GM23338 (cell line): ENCODE measurements around the gene ASMT. TPM values are rescaled to one million over a fixed set of nuclear protein-coding genes. Genes with fewer than 3 reads are reported as not detected.

Experiments used
- ATAC-seq: fragments of 200-7000 bp; cut with Tn5 transposase; 3 replicates; pipeline ENCODE4 v1.9.1; 2020
- DNase-seq: peaks from one replicate; pipeline ENCODE4 v3.0.0-alpha.2; 2015; ENCODE audit warnings: low spot score
- H2AFZ ChIP-seq: fragments of 200-600 bp; sonication (generic); 2 replicates; pipeline ENCODE4 v1.8.0; 2016; ENCODE audit warnings: antibody characterized with exemption, mild to moderate bottlenecking, moderate library complexity
- H3F3A ChIP-seq: fragments of 200-600 bp; sonication (generic); replicated peaks from 2 replicates; pipeline ENCODE4 v1.8.0; 2017; ENCODE audit warnings: antibody characterized with exemption, mixed run types, low read depth
- H3K27ac ChIP-seq: fragments of 200-600 bp; sonication (generic); 2 replicates; pipeline ENCODE4 v1.6.1; 2016; ENCODE audit warnings: low read depth
- H3K27me3 ChIP-seq: fragments of 200-600 bp; sonication (generic); 2 replicates; pipeline ENCODE4 v1.8.0; 2016; ENCODE audit warnings: mild to moderate bottlenecking, mixed run types, moderate library complexity; ENCODE audit not compliant: insufficient read depth
- H3K36me3 ChIP-seq: fragments of 200-600 bp; sonication (generic); 2 replicates; pipeline ENCODE4 v1.8.0; 2016; ENCODE audit warnings: mild to moderate bottlenecking; ENCODE audit not compliant: insufficient read depth
- H3K4me1 ChIP-seq: fragments of 200-600 bp; sonication (generic); 2 replicates; pipeline ENCODE4 v1.8.0; 2016; ENCODE audit warnings: mild to moderate bottlenecking, moderate library complexity; ENCODE audit not compliant: insufficient read depth
- H3K4me2 ChIP-seq: fragments of 200-600 bp; sonication (generic); 2 replicates; pipeline ENCODE4 v1.7.1; 2017; ENCODE audit warnings: mixed run types
- H3K4me3 ChIP-seq: fragments of 200-600 bp; sonication (generic); 2 replicates; pipeline ENCODE4 v1.6.1; 2016; ENCODE audit warnings: mixed run types
- H3K79me2 ChIP-seq: fragments of 200-600 bp; sonication (generic); replicated peaks from 2 replicates; pipeline ENCODE4 v1.8.0; 2017; ENCODE audit warnings: mild to moderate bottlenecking; ENCODE audit not compliant: insufficient read depth
- H3K9me2 ChIP-seq: fragments of 200-600 bp; sonication (generic); 2 replicates; pipeline ENCODE4 v1.8.0; 2017; ENCODE audit not compliant: insufficient read depth
- H4K20me1 ChIP-seq: fragments of 200-600 bp; sonication (generic); replicated peaks from 2 replicates; pipeline ENCODE4 v1.8.0; 2017; ENCODE audit warnings: mild to moderate bottlenecking; ENCODE audit not compliant: insufficient read depth
- H3K27ac Mint-ChIP-seq: 2 replicates; pipeline ENCODE4 v1.8.0; 2020; ENCODE audit warnings: inconsistent platforms, mild to moderate bottlenecking, moderate library complexity, mixed read lengths
- H3K27me3 Mint-ChIP-seq: 3 replicates; pipeline ENCODE4 v1.8.0; 2022; ENCODE audit warnings: low read depth, mild to moderate bottlenecking, moderate library complexity, mixed read lengths, inconsistent platforms; ENCODE audit not compliant: insufficient read depth, poor library complexity
- H3K36me3 Mint-ChIP-seq: 3 replicates; pipeline ENCODE4 v1.8.0; 2021; ENCODE audit warnings: low read depth, mild to moderate bottlenecking, inconsistent platforms, moderate library complexity, mixed read lengths
- H3K4me1 Mint-ChIP-seq: 3 replicates; pipeline ENCODE4 v1.8.0; 2020; ENCODE audit warnings: mild to moderate bottlenecking, inconsistent platforms, mixed read lengths
- H3K4me3 Mint-ChIP-seq: 3 replicates; pipeline ENCODE4 v1.8.0; 2021; ENCODE audit warnings: moderate library complexity, mild to moderate bottlenecking, inconsistent platforms, mixed read lengths
- H3K9me3 Mint-ChIP-seq: 3 replicates; pipeline ENCODE4 v1.8.0; 2020; ENCODE audit warnings: moderate library complexity, mild to moderate bottlenecking, inconsistent platforms, mixed read lengths
- CREB1 ChIP-seq: fragments of 250-450 bp; sonication (Bioruptor Pico); IDR thresholded peaks from 2 replicates; pipeline ENCODE4 v1.5.0; 2020; ENCODE audit warnings: low read depth, mild to moderate bottlenecking, moderate library complexity
- CTCF ChIP-seq, 2 experiments: fragments of 200-600 bp in 1 of 2; sonication (generic) in 1 of 2; conservative IDR thresholded peaks; 2 replicates each; pipeline versions ENCODE4 v1.5.1 to v1.6.1; 2016 to 2017; ENCODE audit warnings: antibody characterized with exemption in 2 of 2, low read depth in 2 of 2, mild to moderate bottlenecking in 2 of 2, moderate library complexity in 1 of 2
- ETS1 ChIP-seq: IDR thresholded peaks from 2 replicates; pipeline ENCODE4 v1.6.1; 2016; ENCODE audit warnings: antibody characterized with exemption
- EZH2 ChIP-seq: fragments of 200-600 bp; sonication (generic); IDR thresholded peaks from one replicate; pipeline ENCODE4 v1.8.0; 2017; ENCODE audit warnings: antibody characterized with exemption, mild to moderate bottlenecking, low read depth; ENCODE audit not compliant: unreplicated experiment
- EZH2phosphoT487 ChIP-seq: fragments of 200-600 bp; sonication (generic); IDR thresholded peaks from one replicate; pipeline ENCODE4 v1.8.1; 2018; ENCODE audit warnings: antibody characterized with exemption; ENCODE audit not compliant: unreplicated experiment
- JUNB ChIP-seq: IDR thresholded peaks from one replicate; pipeline ENCODE4 v1.6.1; 2016; ENCODE audit warnings: antibody characterized with exemption; ENCODE audit not compliant: unreplicated experiment
- NANOG ChIP-seq: IDR thresholded peaks from 2 replicates; pipeline ENCODE4 v1.6.1; 2016; ENCODE audit warnings: antibody characterized with exemption, borderline replicate concordance
- POLR2AphosphoS5 ChIP-seq: IDR thresholded peaks from 2 replicates; pipeline ENCODE4 v1.6.1; 2016; ENCODE audit warnings: antibody characterized with exemption, low read depth
- REST ChIP-seq: IDR thresholded peaks from one replicate; pipeline ENCODE4 v1.6.1; 2018; ENCODE audit warnings: antibody characterized with exemption; ENCODE audit not compliant: unreplicated experiment
- STAT1 ChIP-seq: IDR thresholded peaks from one replicate; pipeline ENCODE4 v1.6.1; 2016; ENCODE audit warnings: antibody characterized with exemption; ENCODE audit not compliant: unreplicated experiment
- ZNF114 ChIP-seq: fragments of 250-450 bp; sonication (Bioruptor Pico); IDR thresholded peaks from 2 replicates; pipeline ENCODE4 v1.5.0; 2020; ENCODE audit warnings: mild to moderate bottlenecking, moderate library complexity
- ZNF331 ChIP-seq: fragments of 250-450 bp; sonication (Bioruptor Pico); IDR thresholded peaks from 2 replicates; pipeline ENCODE4 v1.5.0; 2020; ENCODE audit warnings: low read depth, mild to moderate bottlenecking, moderate library complexity
- ZNF462 ChIP-seq: fragments of 250-450 bp; sonication (Bioruptor Pico); IDR thresholded peaks from 2 replicates; pipeline ENCODE4 v1.5.0; 2020; ENCODE audit warnings: mild to moderate bottlenecking, moderate library complexity
- polyA plus RNA-seq: library from polyadenylated mRNA; unstranded; fragments of >200 nt; fragmentation: Nextera tagmentation; extraction: Ambion mirVana; gene quantifications from 2 replicates; pipeline ENCODE4 v1.2.1, GENCODE V29; 2016
- total RNA-seq: library from RNA; depleted of rRNA; stranded (reverse); fragments of >200 nt; shearing (Covaris generic); gene quantifications from 2 replicates; pipeline ENCODE4 v1.2.3, GENCODE V29; 2014

Gene ASMT
- total and polyA plus RNA-seq, 2 experiments from 2014 or later: 0.53 to 2.4 TPM

GRCh38 chrX:1612641-1613286, 2.1 kb upstream of the ASMT start:
- H3K27ac Mint-ChIP-seq: no peak overlapping the region
- ATAC-seq (no peak), DNase-seq (no peak)
- Histone ChIP-seq H3K9me2 (no peaks in the 10 kb centered on the region), H3K27ac (no peak overlapping the region), H3F3A (no peaks in the 10 kb centered on the region), H3K27me3 (no peaks in the 10 kb centered on the region), H2AFZ (no peak overlapping the region), H3K79me2 (no peaks in the 10 kb centered on the region), H3K4me2 (no peak overlapping the region), H3K4me1 (no peaks in the 10 kb centered on the region; the same call in 1 of the 2 replicates), H4K20me1 (no peaks in the 10 kb centered on the region), H3K36me3 (no peaks in the 10 kb centered on the region), H3K4me3 (no peak overlapping the region)
- peaks cover 3% of the 10 kb centered on the region for H3K27me3 Mint-ChIP-seq
- H3K36me3 Mint-ChIP-seq: peaks cover 3% of the 10 kb centered on the region; the same call in 2 of the 3 replicates
- no peak overlapping the region for H3K4me3 Mint-ChIP-seq
- TF ChIP-seq CREB1 (CRISPR knock-in tag) (no peak), ZNF114 (CRISPR knock-in tag) (no peak), JUNB (no peak), POLR2AphosphoS5 (no peak), EZH2phosphoT487 (no peak), ZNF462 (CRISPR knock-in tag) (no peak), REST (no peak), STAT1 (no peak), ZNF331 (CRISPR knock-in tag) (no peak), ETS1 (no peak), CTCF (conservative IDR thresholded peaks at IDR 0.05; ENCODE audit: low read depth in 2 of 2) (no peak), NANOG (no peak), EZH2 (no peak)
- 0 out of 3 replicates have a peak, but pooled peaks cover 3% of the 10 kb centered on the region for H3K4me1 Mint-ChIP-seq
- peaks cover 46% of the 10 kb centered on the region for H3K9me3 Mint-ChIP-seq
